Measurements from ENCODE around the gene BBC3.
A peak's percentile ranks its signal among the peaks of the same experiment; 100 is the strongest.

The BBC3 gene

DNA sequence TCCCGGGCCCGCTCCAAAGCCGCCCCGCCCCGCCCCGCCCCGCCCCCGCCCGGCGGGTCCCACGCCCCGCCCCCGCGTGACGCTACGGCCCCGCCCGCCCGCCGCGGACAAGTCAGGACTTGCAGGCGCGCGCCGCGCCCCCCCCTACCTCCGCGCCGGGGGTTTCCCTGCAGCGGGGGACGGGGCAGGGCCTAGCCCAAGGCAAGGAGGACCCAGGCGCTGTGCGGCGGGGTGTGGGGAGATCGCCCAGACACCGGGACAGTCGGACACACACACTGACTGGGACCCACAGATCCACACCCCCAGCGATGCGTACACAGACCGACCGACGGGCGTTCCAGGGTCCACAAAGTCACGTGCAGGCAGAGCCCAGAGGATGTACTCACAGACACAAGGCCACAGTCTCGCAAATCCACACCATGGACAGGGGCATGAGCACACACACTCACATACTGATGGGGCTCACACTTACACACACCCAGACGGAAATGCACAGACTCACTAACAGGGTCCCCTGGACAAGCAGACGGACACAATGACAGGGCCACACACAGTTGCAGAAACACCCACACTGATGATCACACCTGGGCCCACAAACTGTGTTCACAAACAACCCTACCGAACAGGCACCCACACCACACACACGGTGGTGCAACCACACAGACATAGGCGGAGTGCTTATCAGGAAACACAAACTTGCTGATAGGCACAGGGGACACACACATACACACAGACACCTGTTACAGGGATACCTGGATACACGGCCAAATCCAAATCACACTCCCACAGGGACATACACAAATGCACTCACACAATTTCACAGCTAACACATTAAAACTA lies 436 bp upstream of the BBC3 start:
- peak; percentile 90 for DNase-seq (ENCODE audit: low read depth)

DNA sequence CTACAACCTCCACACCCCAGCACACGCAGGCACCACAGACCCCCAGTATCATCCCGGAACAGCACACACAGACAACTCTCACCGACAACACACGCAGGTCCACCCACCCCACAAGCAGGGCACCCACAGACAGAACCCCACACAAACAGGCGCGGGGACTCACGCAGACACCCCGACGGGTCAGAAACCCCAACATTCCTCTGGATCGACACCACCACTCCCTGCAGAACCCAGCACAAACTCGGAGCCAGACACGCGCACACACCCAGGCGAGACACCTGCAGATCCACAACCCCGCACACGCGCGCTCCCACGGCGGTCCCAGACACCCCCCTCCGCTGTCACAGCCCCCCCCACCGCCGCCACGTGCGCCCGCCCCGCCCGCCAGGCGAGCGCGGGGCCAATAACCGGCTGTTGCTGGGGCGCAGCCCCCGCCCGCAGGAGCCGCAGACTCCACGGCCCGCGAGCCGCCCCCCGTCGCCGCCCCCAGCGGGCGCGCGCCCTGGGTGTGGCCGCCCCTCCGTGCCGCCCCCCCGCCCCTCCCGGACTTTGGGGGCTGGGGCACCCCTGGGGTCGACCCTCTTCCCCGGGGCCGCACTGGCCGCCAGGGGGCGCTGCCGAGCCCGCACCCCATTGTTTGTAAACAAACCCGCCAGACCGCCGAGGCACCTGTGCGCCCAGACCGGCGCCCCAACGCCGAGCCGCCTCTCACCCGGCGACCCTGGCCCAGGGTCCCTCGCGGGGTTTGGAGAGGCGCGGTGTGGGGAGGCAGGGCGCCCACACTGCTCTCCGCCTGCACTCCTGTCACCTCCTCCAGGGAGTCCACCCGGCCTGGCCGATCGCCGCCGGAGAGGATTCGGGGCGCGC lies 712 bp downstream of the BBC3 start:
- peak; percentile 74 for DNase-seq (ENCODE audit: low read depth)

DNA sequence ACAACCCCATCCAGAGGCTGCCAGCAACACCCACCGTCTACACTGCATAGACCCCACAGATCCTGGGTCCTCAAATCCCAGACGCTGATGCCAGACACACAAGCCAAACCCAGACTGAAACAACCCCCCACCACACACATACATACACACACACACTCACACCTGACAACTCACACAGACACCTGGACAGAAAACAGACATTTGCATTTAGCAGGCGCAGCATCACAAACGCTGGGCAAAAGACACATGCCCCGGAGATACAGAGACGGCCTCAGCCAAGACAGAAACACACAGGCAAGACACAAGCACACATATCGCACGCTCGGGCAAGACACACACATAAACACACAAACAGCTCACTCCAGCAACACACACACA lies 1.3 kb downstream of the BBC3 start:
- DNase-seq (ENCODE audit: low read depth), result no peak

DNA sequence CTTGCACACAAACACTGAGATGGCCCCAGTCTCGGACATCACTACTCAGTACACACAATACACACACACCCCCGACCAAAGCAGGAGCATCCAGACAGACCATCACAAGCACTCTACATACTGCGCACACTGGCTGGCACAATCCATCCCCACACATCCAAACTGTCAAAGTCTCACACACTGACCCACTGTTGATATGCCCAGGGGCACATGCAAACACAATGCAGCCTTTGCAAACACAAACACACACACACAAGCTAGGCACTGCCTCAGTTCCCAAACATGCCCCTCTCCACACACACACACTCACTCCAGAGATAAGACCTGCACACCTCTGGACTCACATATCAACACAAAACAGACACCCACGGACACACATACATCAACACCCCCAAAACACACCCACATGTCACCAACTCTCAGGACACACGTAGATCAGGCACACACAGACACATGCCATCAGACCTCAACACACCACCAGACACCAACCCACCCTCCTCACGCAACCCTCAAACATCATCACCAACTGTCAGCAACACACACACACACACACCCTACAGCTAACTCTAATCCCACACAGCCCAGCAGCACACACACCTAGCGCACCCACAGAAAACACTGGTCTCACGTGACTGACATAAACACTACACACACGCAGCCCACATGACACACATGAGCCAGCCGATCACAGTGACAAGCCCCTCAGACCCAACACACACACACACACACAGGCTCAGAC lies 1.9 kb downstream of the BBC3 start:
- no peak for DNase-seq (ENCODE audit: low read depth)

DNA sequence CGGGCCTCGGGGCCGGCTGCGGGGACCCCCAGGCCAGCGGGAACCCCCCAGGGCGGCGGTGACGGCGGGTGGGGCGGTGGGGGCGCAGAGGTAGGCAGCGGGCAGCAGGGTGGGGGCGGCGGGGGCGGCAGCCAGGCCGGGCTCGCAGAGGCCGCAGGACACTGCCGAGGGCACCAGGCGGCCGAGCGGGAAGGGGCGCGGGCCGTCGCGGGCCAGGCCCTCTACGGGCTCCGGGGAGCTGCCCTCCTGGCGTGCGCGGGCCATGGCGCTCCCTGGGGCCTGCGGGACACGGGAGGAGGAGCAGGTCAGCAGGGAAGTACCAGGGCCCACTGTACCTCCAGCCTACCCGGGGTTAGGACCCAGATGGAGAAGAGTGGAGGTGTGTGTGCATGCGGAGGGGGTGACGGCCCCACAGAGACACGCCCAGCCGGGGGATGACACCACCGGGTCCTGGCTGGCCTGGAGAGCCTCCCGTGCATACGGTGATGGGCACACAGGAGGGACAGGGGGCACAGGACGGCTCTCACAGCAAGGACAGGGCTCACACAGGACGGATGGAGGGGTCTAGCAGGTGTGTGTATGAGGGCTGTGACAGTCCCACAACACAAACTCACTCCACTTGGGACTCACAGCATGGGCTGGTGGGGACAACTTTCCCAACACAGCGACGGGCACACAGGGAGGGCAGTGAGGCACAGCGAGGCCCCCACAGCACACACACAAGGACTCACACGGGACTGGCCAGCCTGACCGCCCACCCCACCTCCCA lies 2.6 kb downstream of the BBC3 start:
- peak; percentile 22 for DNase-seq (ENCODE audit: low read depth)

DNA sequence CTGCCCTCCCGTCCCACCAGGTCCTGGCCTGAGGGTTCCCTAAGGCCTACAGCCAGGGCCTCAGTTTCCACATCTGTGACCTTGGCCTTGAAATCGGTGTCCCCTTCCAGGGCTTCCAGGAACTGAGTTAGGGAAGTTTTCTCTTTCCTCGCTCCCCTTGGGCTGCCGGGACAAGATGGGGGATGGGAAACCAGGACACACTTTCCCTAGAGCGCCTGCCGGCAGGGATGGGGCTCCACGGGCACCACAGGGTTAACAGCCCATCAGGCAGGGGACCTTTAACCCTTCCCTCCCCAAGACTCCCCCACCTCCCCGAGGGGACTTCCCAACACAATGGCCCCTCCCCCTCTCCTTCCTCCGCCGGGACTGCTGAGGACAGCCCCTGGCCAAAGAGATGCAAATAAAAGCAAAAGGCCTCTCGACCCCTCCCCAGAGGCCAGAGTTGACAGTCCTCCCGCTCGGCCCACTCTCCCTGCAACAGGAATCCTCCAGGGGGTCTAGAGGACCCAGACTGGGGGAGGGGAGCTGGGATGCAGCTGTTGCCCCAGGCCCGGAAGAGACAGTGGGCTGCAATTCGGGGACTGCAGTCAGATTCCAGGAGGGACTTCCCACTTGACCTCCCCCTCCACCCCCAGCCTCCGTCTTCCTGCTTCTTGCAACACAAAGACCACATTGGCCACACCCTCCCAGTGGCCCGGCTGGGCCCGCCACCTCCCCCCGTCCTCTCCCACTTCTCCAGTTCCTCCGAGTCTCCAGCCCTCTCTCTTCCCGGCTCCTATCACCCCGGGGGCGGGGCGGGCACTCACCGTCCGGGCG lies 3.4 kb downstream of the BBC3 start:
- DNase-seq (ENCODE audit: low read depth), result no peak

DNA sequence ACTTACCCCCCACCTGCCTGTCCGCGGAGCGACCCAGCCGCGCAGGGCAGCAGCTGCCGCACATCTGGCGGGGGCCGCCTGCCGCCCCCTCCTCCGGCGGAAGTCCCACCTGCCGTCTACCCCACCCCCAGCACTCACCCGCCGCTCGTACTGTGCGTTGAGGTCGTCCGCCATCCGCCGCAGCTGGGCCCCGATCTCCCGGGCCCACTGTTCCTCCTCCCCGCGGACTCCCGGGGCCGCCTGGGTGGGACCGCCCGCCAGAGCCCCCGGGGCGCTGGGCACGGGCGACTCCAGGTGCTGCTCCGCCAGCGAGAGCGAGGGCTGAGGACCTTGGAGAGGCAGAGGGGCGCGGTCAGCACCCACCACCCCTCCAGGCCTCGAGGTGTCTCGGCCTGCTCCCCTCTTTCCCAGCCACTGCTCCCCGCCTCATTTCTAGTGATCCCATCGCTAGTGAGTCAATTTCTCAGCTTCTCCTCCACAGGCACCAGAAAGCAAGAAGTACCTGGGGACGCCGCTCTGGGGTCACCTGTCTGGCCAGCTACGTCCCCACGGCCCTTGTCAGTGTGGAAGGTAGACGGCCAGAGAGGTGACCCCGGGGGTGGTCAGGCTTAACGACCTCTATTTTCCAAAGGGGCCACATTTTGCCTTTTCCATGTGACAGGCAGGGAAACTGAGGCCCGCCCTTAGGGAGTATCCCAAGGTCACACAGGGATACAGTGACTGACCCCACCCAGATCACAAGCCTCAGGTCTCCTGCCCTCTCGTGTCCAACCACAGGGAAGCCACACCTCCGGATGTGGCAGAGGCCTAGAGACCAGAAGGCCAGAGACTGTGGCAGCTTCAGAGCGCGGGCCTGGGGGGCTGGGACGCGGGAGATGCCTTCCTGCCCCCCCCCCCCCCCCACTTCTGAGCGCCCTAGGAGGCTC lies 4.3 kb downstream of the BBC3 start:
- DNase-seq (ENCODE audit: low read depth), result no peak

DNA sequence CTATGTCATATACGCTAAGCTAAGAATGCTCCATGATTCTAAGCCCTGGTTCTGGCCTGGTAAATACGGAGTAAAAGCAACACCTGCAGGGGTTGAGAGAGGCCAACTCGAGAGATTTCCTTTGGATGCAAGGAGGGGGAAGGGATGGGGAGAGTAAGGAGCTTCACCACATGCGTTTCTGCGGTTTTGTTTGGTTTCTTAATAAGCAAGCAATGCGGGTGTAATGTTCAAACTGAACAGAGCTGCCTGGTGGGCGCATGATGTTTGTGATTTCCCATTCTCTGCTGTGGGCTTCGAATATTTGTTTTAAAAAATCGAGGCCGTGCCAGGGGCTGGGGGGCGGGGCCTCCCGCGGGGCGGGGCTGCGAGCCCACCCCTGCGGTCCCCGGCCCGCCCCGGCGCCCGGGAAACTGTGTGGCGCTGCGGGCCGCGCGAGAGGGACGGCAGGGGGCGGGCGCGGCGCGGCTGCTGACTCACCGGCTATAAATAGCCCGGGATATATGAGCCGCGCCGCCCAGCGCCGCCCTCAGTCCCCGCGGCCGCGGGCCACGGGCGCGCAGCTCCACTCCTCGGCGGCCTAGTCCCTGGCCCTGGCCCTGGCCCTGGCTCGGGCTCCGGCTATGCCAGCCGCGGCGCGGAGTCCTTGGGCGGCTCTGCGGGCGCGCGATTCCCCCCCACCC lies 5.1 kb downstream of the BBC3 start:
- DNase-seq (ENCODE audit: low read depth), result peak; percentile 81

DNA sequence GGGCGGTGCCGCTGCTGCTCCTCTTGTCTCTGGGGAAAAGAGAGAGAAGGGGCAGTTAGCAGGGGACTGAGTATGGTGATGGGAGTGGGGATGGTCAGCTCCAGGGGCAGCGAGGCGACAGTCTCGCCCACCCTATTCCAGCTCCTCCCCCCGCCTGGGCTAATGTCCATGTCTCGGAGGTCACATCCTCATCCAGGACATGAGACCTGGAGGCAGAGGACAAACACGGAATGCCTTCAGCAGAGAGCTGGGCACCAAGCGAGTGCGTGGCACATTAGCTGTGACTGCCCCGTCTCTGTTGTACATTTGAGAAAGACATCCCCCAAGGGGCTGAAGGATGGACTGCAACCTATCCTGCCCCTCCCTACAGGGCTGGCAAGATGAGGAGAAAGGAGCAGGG lies 9.1 kb downstream of the BBC3 start:
- DNase-seq (ENCODE audit: low read depth), result no peak

DNA sequence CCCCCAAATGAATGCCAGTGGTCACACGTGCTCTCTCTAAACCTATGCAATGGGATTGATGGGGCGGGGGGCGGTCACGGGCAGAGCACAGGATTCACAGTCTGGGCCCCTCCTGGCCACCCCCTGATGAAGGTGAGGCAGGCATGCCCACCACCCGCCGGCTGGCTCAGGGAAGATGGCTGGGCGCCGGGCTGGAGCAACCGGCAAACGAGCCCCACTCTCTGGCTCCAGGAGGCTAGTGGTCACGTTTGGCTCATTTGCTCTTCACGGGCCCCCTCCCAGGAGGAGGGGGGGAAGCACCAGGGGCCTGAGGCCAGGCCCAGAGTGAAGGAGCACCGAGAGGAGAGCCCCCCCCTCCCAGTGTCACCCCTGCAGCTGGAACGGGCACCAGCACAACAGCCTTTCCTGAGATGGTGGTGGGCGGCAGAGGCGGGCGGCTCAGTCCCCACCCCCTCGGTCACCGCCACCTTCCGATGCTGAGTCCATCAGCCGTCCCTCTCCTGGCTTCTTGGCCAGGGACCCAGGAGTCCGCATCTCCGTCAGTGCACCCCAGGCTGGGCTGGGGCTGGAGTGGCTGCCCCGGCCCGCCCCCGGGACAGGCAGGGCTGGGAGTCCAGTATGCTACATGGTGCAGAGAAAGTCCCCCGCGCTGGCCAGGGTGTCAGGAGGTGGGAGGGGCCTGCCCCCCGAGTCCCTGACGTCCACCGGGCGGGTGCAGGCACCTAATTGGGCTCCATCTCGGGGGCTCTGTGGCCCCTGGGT lies 9.7 kb downstream of the BBC3 start:
- no peak for DNase-seq (ENCODE audit: low read depth)

DNA sequence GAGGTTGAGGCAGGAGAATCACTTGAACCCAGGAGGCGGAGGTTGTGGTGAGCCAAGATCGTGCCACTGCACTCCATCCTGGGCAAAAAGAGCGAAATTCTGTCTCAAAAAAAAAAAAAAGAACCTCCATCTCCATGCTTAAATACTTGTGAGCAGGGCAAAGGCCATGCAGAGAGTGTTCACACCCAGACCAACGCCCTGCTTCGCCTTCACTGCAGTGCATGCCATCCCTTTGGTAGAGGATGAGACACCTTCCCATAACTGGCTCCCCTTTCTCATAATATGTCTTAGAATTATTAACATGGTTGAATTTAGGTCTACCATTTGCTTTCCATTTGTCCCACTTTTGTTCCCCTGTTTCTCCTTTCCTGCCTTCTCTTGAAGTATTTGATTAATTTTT lies 15.4 kb downstream of the BBC3 start:
- no peak for DNase-seq (ENCODE audit: low read depth)

DNA sequence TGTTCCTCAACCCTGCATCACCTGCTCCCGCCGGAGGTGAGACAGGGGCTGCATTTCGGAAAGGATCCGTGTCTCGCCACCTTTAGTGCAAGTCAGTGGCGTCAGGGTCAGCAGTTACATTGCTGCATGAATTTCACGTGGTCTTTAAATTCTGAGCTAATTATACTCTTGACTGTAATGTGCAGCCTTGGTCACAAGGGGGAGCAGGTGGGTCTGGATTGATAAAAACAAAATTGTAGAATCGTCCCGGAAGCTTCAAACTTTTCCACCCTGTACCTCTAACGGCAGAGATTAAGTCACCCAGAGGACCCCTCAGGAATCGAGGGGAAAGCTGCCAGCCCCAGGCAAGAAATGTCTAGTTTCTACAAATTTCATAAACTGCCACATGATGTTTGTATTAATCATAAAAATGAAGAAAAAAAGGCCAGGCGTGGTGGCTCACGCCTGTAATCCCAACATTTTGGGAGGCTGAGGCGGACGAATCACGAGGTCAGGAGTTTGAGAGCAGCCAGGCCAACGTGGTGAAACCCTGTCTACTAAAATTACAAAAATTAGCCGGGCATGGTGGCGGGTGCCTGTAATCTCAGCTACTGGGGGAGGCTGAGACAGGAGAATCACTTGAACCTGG lies 20.2 kb downstream of the BBC3 start:
- DNase-seq (ENCODE audit: low read depth), result peak; percentile 69

DNA sequence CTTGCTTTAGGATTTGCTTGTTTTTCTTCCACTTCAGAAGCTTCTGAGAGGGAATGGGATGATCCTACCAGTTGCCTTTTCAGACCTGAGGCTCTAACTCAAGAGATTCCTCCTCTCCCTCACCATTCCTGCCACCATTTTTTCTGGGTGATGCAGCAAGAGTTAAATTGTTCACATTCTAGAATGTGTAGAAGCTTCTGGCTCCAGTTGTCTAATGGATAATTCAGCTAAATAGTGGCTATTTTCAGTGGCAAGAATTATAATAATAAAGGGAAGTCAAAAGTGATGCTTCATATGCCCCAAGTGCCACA lies 20.9 kb downstream of the BBC3 start:
- DNase-seq (ENCODE audit: low read depth), result no peak

DNA sequence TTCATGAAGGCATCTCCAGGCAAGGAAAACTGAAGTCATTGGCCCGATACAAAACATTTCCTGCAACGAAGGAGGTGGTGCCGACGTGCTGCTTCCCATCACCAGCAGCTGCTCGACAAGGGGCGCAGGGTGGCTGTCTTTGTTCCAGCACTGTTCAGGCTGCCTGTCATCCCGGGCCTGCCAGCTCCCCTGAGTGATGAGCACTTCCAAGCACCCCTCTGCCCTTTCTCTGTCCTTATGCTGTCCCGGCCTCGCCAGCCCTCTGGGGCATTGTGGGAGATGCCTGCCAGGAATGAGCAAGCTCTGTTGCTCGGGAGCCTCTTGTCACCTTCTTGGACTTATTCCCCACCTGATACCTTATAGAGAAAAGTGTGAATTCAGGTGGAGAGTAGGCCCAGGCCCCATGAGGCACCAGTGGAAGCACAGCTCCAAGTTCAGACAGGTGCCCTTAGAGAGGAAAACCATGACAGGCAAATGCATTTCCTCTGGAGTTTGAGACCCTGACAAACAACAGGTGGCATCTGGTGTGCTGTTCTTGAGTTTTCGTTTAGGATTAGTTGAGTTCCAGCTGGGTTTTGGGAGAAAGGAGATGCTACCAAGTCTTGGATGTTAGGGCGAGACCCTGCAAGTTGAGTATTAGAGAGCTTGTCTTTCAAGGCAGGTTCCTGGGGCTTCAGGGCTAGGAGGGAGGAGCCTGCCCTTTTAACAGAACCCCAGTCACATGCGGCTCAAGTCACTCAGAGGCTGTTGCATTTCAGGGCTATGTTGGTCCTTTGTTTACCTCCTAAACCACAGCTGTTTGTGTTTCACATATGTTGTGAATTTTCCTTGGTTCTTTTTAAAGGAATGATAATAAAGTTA lies 21.4 kb downstream of the BBC3 start:
- no peak for DNase-seq (ENCODE audit: low read depth)

DNA sequence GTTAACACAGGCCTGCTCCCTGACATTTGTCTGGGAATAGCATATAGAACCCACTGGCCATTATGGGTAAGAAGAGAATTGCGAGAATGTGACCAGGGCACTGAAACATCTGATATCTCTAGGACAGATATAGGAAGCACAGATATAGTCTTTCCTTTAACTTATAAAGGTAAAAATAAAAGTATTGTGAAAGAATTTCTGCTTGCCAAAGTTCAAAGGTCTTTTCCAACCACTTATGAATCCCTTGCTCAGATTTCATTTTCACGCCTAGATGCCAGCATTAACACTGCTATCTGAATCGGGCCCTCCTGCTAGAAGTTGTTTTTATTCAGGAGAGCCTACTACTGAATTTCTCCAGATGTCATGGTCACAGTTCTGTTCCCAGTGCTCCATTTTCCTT lies 27.7 kb downstream of the BBC3 start:
- DNase-seq (ENCODE audit: low read depth), result no peak

DNA sequence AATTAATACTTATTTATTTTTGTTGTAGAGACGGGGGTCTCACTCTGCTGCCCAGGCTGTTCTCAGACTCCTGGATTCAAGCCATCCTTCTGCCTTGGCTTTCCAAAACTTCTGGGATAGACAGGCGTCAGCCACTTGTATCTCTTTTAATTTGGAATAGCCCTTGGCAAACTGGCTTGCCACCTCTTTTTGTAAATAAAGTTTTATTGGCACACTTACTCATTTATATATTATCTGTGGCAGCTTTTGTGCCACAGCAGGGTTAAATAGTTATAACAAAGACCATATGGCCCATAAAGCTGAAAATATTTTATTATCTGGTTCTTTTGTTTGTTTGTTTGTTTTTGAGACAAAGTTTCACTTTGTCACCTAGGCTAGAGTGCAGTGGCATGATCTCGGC lies 30.5 kb downstream of the BBC3 start:
- DNase-seq (ENCODE audit: low read depth), result no peak

DNA sequence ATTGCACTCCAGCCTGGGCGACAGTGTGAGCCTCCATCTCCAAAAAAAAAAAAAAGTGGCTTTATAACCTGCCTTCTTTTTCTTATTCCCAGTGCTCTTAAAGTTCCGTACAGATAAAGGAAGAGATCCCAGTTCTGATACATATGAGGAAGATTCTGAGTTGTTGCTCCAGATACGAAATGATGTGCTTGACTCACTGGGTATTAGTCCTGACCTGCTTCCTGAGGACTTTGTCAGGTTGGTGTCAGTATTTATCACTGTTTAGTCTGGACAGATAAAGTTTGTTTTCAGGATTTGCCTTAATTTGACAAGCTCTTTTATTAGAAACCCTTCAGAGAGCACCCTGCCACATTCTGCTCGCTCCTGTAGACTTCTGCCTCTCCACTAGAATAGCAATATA lies 33.9 kb downstream of the BBC3 start:
- DNase-seq (ENCODE audit: low read depth), result no peak
